Brain microvascular endothelial cell (primary cell): Measurements from ENCODE around the gene CYP4V2.

Experiments
- DNase-seq: peaks from one replicate; pipeline ENCODE4 v3.0.0-alpha.2; 2020
- H3K27ac ChIP-seq: fragments of 250-450 bp; sonication (Bioruptor Pico); 2 replicates; pipeline ENCODE4 v1.5.1; 2020; ENCODE audit warnings: mild to moderate bottlenecking, moderate library complexity
- H3K27me3 ChIP-seq: fragments of 250-450 bp; sonication (Bioruptor Pico); replicated peaks from 2 replicates; pipeline ENCODE4 v1.5.1; 2020; ENCODE audit warnings: mild to moderate bottlenecking
- H3K36me3 ChIP-seq: fragments of 250-450 bp; sonication (Bioruptor Pico); replicated peaks from 2 replicates; pipeline ENCODE4 v1.5.1; 2020; ENCODE audit warnings: mild to moderate bottlenecking
- H3K4me3 ChIP-seq: 2 replicates; pipeline ENCODE4 v1.5.1; 2011; ENCODE audit warnings: low read depth, mild to moderate bottlenecking, control low read depth, low read length, moderate library complexity
- in situ Hi-C: cut with HindIII; loops from 2 replicates; pipeline ENCODE4 v1.10.0; 2017; ENCODE audit warnings: low sequenced_read_pairs, low pct_ligation_motif_present
- TF ChIP-seq, protein P1 (sequence below): IDR thresholded peaks from 2 replicates; pipeline ENCODE4 v1.5.1; 2011; ENCODE audit warnings: low read depth, mild to moderate bottlenecking, moderate library complexity, low read length, control low read depth, inconsistent platforms; ENCODE audit errors: missing control alignments

Gene CYP4V2

DNA sequence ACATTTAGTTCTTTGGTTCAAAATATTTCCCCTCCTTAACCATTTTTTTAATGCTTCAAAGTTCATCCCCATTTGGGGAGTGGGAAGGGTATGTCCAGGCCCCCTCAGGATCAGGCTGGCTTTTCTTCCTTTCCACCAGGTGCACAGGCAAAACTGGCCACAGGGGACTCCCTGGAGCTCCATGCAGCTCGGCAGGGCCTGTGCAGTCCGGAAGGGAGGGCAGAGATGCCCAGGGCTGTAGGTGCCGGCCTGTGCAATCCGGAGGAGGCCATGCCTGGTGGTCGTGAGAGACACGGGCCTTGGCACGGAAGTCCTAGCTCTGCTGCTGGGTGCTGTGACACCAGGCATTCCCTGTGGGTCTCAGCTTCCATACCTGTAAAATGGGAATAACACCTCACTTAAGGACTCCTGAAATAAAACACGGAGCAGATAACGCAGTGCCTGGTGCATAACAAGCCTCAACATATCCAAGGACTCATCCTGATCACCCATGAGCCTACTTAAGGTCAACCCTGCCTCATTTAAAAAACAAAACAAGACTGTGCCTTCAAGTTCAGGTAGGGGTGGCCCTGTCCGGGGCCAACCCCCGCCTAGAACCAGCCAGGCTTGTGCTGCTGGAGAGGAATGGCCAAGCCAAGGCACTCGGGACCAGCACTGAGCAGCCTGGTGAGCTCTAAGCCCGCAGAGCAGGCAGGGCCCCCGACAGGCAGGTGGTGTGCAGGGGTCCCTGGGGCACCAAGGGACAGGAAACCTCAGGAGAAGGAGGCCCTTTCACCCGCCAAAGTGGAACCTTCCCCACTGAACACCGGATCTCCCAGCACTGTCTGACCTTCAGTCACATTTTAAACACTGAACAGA is 21.2 kb upstream of the CYP4V2 start:
- Histone ChIP-seq H3K27ac (no peak overlapping the region), H3K4me3 (no peak overlapping the region), H3K36me3 (no peaks in the 10 kb centered on the region), H3K27me3 (no peaks in the 10 kb centered on the region)
- in situ Hi-C loops: no loop called here
- TF ChIP-seq, protein P1, sequence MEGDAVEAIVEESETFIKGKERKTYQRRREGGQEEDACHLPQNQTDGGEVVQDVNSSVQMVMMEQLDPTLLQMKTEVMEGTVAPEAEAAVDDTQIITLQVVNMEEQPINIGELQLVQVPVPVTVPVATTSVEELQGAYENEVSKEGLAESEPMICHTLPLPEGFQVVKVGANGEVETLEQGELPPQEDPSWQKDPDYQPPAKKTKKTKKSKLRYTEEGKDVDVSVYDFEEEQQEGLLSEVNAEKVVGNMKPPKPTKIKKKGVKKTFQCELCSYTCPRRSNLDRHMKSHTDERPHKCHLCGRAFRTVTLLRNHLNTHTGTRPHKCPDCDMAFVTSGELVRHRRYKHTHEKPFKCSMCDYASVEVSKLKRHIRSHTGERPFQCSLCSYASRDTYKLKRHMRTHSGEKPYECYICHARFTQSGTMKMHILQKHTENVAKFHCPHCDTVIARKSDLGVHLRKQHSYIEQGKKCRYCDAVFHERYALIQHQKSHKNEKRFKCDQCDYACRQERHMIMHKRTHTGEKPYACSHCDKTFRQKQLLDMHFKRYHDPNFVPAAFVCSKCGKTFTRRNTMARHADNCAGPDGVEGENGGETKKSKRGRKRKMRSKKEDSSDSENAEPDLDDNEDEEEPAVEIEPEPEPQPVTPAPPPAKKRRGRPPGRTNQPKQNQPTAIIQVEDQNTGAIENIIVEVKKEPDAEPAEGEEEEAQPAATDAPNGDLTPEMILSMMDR: peak; percentile 15
- DNase-seq: no peak

DNA sequence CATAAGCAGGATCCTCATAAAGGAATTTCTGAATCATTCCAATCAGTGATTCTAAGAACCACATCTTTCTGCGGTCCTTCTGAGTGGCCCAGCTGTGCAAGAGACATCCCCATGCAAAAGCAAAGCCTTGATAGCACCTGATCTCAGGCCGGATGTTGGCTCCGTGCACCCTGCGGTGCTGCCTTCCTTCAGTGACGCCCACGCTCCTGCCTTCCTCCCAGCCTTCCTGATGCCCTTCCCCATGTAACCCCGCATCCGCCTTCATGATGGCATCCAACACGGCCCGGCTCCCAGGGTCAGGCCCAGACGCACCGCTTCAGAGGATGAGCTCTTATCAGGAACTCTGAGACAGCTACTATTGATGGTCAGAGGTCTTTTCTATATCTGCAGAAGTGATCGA is 20.4 kb upstream of the CYP4V2 start:
- in situ Hi-C loops: no loop called here
- no peak overlapping the region for H3K4me3 ChIP-seq
- H3K27me3 ChIP-seq: no peaks in the 10 kb centered on the region
- H3K36me3 ChIP-seq: no peaks in the 10 kb centered on the region
- no peak for DNase-seq
- TF ChIP-seq, protein P1: no peak
- no peak overlapping the region for H3K27ac ChIP-seq

DNA sequence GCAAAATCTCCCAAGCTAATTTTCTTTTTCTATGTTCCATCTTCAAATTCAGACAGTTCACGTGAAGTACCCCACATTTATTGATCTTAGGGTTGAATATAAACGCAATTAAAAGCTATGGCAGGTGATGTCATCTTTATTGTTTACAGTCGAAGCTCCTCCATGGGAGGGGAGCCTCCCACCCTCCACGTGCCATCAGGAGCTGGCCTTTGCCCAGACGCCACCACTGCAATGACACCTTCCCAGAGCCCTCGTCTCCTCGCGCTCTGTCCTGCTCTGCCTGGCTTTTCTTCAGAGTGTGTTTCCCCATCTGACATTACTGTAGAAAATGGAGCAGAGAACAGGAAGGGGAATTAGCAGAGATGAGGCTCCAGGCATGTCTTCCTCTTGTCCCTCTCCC is 18.8 kb upstream of the CYP4V2 start:
- Histone ChIP-seq H3K4me3 (no peak overlapping the region), H3K27me3 (no peaks in the 10 kb centered on the region), H3K27ac (no peak overlapping the region), H3K36me3 (no peaks in the 10 kb centered on the region)
- DNase-seq: no peak
- TF ChIP-seq, protein P1: no peak
- in situ Hi-C loops: no loop called here

DNA sequence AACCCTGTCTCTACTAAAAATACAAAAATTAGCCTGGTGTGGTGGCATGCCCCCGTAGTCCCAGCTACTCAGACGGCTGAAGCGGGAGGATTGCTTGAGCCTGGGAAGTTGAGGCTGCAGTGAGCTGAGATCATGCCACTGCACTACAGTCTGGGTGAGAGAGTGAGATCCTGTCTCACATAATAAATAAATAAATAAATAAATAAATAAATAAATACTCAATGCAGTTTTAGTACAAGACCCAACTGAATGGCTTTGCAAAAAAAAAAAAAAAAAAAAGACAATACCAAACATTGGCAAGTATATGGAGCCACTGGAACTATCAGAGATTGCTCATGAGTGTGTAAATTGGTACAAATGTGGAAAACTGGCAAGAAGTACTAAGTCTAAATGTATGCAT is 3.3 kb upstream of the CYP4V2 start:
- DNase-seq: no peak
- H3K27me3 ChIP-seq: no peaks in the 10 kb centered on the region
- no peak overlapping the region for H3K27ac ChIP-seq
- no peaks in the 10 kb centered on the region for H3K36me3 ChIP-seq
- in situ Hi-C loops: no loop called here
- TF ChIP-seq, protein P1: no peak
- H3K4me3 ChIP-seq: no peak overlapping the region

DNA sequence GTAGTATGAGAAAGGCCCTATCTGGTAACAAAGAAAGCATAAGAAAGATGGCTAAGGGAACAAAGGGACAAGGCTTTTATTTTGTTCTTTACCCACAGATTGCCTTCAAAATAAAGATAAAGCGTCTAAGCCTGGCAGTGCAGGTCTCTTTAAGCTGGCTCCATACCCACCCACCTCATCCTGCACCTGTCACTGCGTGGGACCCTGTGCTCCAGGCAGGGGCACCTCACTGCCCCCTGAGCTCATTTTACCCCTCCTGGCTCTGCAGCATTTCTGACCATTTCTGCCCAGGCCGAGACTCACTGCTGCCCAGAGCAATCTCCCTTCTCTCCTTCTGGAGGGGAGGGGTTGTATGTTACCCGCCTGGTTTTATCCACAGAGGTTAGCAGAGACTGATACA is 1.7 kb upstream of the CYP4V2 start:
- Histone ChIP-seq H3K27me3 (no peaks in the 10 kb centered on the region), H3K27ac (no peak overlapping the region)

More for the DNA sequence above, 1.7 kb upstream of the CYP4V2 start:
- in situ Hi-C loops: no loop called here
- DNase-seq: no peak
- Histone ChIP-seq H3K4me3 (no peak overlapping the region), H3K36me3 (no peaks in the 10 kb centered on the region)
- TF ChIP-seq, protein P1: no peak
